K562 (cell line): ENCODE data around the gene PDZD8. TPM values are rescaled to one million over a fixed set of nuclear protein-coding genes. Genes with fewer than 3 reads are reported as not detected.

Source experiments
- ATAC-seq: fragments of 200-7000 bp; cut with Tn5 transposase; 3 replicates; pipeline ENCODE4 v1.9.1; 2020; ENCODE audit warnings: moderate library complexity
- BruUV-seq: library from RNA; stranded (reverse); fragments of 400-500 nt; replicated peaks from 2 replicates; lab custom pipeline; 2021; lab: Mats Ljungman, UMichigan
- CTCF ChIA-PET: fragments of 300-600 bp; formaldehyde crosslinking; extraction: SDS; loops from one replicate; lab custom pipeline; 2021; ENCODE audit warnings: low intra/inter-chr PET ratio; lab: Yijun Ruan, JAX
- POLR2A ChIA-PET: fragments of 300-600, 350-650 bp; sonication (Branson Sonifier 250); formaldehyde crosslinking; extraction: SDS; loops from one replicate; lab custom pipeline; 2021; ENCODE audit warnings: antibody characterized with exemption, inconsistent platforms; lab: Yijun Ruan, JAX
- DNase-seq, 4 experiments: peaks; one replicate each; pipeline versions ENCODE4 v3.0.0 to v3.0.0-alpha.2; 2011 to 2018; ENCODE audit warnings: low spot score in 3 of 4, mixed read lengths in 3 of 4; ENCODE audit errors: extremely low read depth in 1 of 4
- FAIRE-seq: peaks from 2 replicates; lab custom pipeline; 2011; peaks lifted over from hg19 to GRCh38; lab: Jason Lieb, UNC
- H2AFZ ChIP-seq: 2 replicates; pipeline ENCODE4 v1.6.0; 2011; ENCODE audit warnings: low read depth, low read length, control low read depth, inconsistent platforms
- H3K27ac ChIP-seq: fragments of 200-600 bp; 3 replicates; pipeline ENCODE4 v1.8.0; 2011; ENCODE audit warnings: low read depth, mild to moderate bottlenecking, control low read depth, inconsistent platforms, low read length, moderate library complexity, mixed read lengths; ENCODE audit errors: extremely low read depth
- H3K27me3 ChIP-seq, 2 experiments: fragments of 300-600 bp in 1 of 2; 2 replicates in 1 of 2; 3 replicates in 1 of 2; pipeline versions ENCODE4 v1.6.0 to v1.8.0; 2011; ENCODE audit warnings: inconsistent platforms in 2 of 2, low read length in 2 of 2, mild to moderate bottlenecking in 1 of 2, mixed read lengths in 1 of 2, moderate library complexity in 1 of 2; ENCODE audit not compliant: control insufficient read depth in 2 of 2, insufficient read depth in 2 of 2
- H3K36me3 ChIP-seq: fragments of 300-600 bp; 3 replicates; pipeline ENCODE4 v1.8.0; 2011; ENCODE audit warnings: mild to moderate bottlenecking, low read length, inconsistent platforms; ENCODE audit not compliant: control insufficient read depth, insufficient read depth
- H3K4me1 ChIP-seq, 2 experiments: fragments of 200-600 bp in 1 of 2; replicated peaks in 1 of 2; 2 replicates in 1 of 2; 3 replicates in 1 of 2; pipeline versions ENCODE4 v1.5.1 to v1.8.0; 2011; ENCODE audit warnings: inconsistent platforms in 2 of 2, low read length in 2 of 2, mild to moderate bottlenecking in 1 of 2, mixed read lengths in 1 of 2, moderate library complexity in 1 of 2; ENCODE audit not compliant: control insufficient read depth in 2 of 2, insufficient read depth in 2 of 2
- H3K4me2 ChIP-seq: 2 replicates; pipeline ENCODE4 v1.6.1; 2011; ENCODE audit warnings: low read length, control low read depth, inconsistent platforms, mixed read lengths; ENCODE audit not compliant: insufficient read depth
- H3K4me3 ChIP-seq: fragments of 200-600 bp; sonication (generic), shearing (Covaris generic); 2 replicates; pipeline ENCODE4 v1.5.1; 2016; ENCODE audit warnings: control low read depth, inconsistent platforms
- H3K79me2 ChIP-seq: fragments of 200-600 bp; 3 replicates; pipeline ENCODE4 v1.8.0; 2011; ENCODE audit warnings: low read length, inconsistent platforms; ENCODE audit not compliant: control insufficient read depth, insufficient read depth
- H3K9ac ChIP-seq, 2 experiments: 2 replicates each; pipeline versions ENCODE4 v1.6.0 to v1.6.1; 2011; ENCODE audit warnings: low read depth in 2 of 2, low read length in 2 of 2, control low read depth in 1 of 2, inconsistent platforms in 1 of 2, mild to moderate bottlenecking in 1 of 2, mixed read lengths in 1 of 2; ENCODE audit not compliant: insufficient read depth in 1 of 2
- H3K9me1 ChIP-seq: one replicate; pipeline ENCODE4 v1.6.0; 2011; ENCODE audit warnings: inconsistent platforms, mild to moderate bottlenecking, low read length, moderate library complexity; ENCODE audit not compliant: control insufficient read depth, insufficient read depth
- H3K9me3 ChIP-seq: replicated peaks from 2 replicates; pipeline ENCODE4 v1.5.1; 2011; ENCODE audit warnings: low read depth, low read length, inconsistent platforms; ENCODE audit not compliant: control insufficient read depth, insufficient read depth
- H4K20me1 ChIP-seq: replicated peaks from 2 replicates; pipeline ENCODE4 v1.6.1; 2011; ENCODE audit warnings: low read length, inconsistent platforms, mixed read lengths; ENCODE audit not compliant: control insufficient read depth, insufficient read depth
- CEBPG ChIP-seq, 3 experiments: fragments of 200-800 bp in 1 of 3; sonication (Bioruptor generic) in 1 of 3; sonication (generic) in 1 of 3; formaldehyde crosslinking in 1 of 3; IDR thresholded peaks in 2 of 3; conservative IDR thresholded peaks in 1 of 3; 2 replicates each; pipeline versions ENCODE4 v1.6.1 to v1.8.0; 2016 to 2022; ENCODE audit warnings: missing compliant biosample characterization in 2 of 3, missing genetic modification characterization in 2 of 3, mild to moderate bottlenecking in 1 of 3, missing genetic modification reagents in 1 of 3
- COPS2 ChIP-seq: fragments of 450-650 bp; conservative IDR thresholded peaks from 2 replicates; pipeline ENCODE4 v1.6.1; 2016; ENCODE audit warnings: mild to moderate bottlenecking, moderate library complexity
- MXD1 ChIP-seq: fragments of 250-450 bp; sonication (Bioruptor Pico); IDR thresholded peaks from 2 replicates; pipeline ENCODE4 v1.8.0; 2021; ENCODE audit warnings: borderline replicate concordance, mild to moderate bottlenecking, moderate library complexity; ENCODE audit not compliant: poor library complexity, severe bottlenecking
- RREB1 ChIP-seq: fragments of 250-450 bp; sonication (Bioruptor Pico); IDR thresholded peaks from 2 replicates; pipeline ENCODE4 v1.4.0; 2020
- ZFP1 ChIP-seq: fragments of 450-650 bp; formaldehyde crosslinking; IDR thresholded peaks from 2 replicates; pipeline ENCODE4 v1.4.0; 2020; ENCODE audit warnings: mild to moderate bottlenecking, mixed read lengths
- WGBS: fragments of 100-300 bp; shearing (Covaris generic); methylation state at CpG from one replicate; pipeline ENCODE4 v1.1.6; 2016; ENCODE audit warnings: low coverage, mixed read lengths; ENCODE audit not compliant: insufficient coverage; ENCODE audit errors: missing lambda C conversion rate; 5-methylcytosine and 5-hydroxymethylcytosine counted together
- in situ Hi-C: fragments of 300-500 bp; cut with MboI; formaldehyde crosslinking; loops from 4 replicates; pipeline ENCODE4 v1.15.0; 2018; ENCODE audit warnings: inconsistent platforms, mixed read lengths
- intact Hi-C: fragments of 100-400 bp; cut with micrococcal nuclease; formaldehyde crosslinking; loops from 2 replicates; pipeline ENCODE4 v1.14.2; 2022
- polyA plus RNA-seq, 8 experiments: library from polyadenylated mRNA; depleted of rRNA in 4 of 8; stranded (reverse) in 5 of 8; unstranded in 3 of 8; fragments of >200 nt; fragmentation: Nextera tagmentation in 2 of 8; fragmentation: Illumina TruSeq in 1 of 8; extraction: Ambion mirVana in 2 of 8; extraction: Trizol in 1 of 8; gene quantifications; 2 replicates each; pipeline versions ENCODE4 v1.2.1 to v1.2.3, GENCODE V29; 2011 to 2014; ENCODE audit warnings: inconsistent platforms in 1 of 8, missing spikeins in 1 of 8
- total RNA-seq, 7 experiments: library from RNA; depleted of rRNA in 6 of 7; stranded (reverse); fragments of >200 nt in 6 of 7; fragmentation: Illumina TruSeq in 2 of 7; extraction: Trizol in 2 of 7; gene quantifications; 2 replicates each; pipeline versions ENCODE4 v1.2.1 to v1.2.3, GENCODE V29; 2011 to 2021; ENCODE audit warnings: low replicate concordance in 1 of 7

PDZD8 gene
- total and polyA plus RNA-seq, 9 of the 15 experiments (the other 6 are each of a cell fraction or from before 2014, with no cell fraction given): 5.5 to 53.4 (median 36.8) TPM

DNA sequence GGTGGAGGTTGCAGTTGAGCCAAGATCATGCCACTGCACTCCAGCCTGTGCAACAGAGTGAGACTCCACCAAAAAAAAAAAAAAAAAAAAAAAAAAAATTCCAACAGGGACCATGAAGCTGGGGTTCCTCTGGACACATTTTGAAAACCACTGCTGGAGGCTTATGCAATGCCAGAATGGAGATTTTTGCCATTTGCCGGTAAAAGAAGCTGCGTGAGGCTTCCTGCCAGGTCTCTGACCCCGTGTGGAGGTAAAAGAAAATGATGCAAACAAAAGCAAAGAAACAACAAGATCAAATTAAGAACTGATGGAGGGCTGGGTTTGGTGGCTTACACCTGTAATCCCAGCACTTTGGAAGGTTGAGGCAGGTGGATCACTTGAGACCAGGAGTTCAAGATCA, 30.5 kb upstream of the PDZD8 start:
- TF ChIP-seq CEBPG (CRISPR knock-in tag; IDR thresholded peaks at IDR 0.05) (0 out of 2 replicates have a peak, but pooled peaks have one; percentile 8), CEBPG (tag; conservative IDR thresholded peaks at IDR 0.05 in 1 of 2, IDR thresholded peaks at IDR 0.05 in 1 of 2) (no peak), ZFP1 (CRISPR knock-in tag) (no peak)
- TF ChIP-seq, all 486 proteins: peak for 1
- 80% methylated on average over 1 of the region's 3 CpGs for WGBS
- Histone ChIP-seq H3K27ac (no peak overlapping the region), H3K27me3 (no peaks in the 10 kb centered on the region), H3K9me3 (no peaks in the 10 kb centered on the region), H3K4me2 (no peak overlapping the region), H3K79me2 (0 out of 3 replicates have a peak, but pooled peaks cover 5% of the 10 kb centered on the region), H3K36me3 (no peaks in the 10 kb centered on the region), H3K4me1 (peaks cover 19 to 52% of the 10 kb centered on the region in 2 experiments; a peak in 4 of 5 replicates), H3K4me3 (no peak overlapping the region), H3K9me1 (no peaks in the 10 kb centered on the region), H4K20me1 (no peaks in the 10 kb centered on the region), H2AFZ (no peak overlapping the region), H3K9ac (no peak overlapping the region)
- DNase-seq: no peak
- no peak for FAIRE-seq
- CTCF ChIA-PET: no interaction called here
- POLR2A ChIA-PET: interaction anchor here (0.6 kb wide), 2 partner anchors 37 to 163 kb away, joined by 3 to 4 read pairs; no protein-coding TSS in a partner anchor
- BruUV-seq: no TSS peak
- in situ Hi-C loops (no loop called here), intact Hi-C loops (no loop called here)
- ATAC-seq: no peak

- Histone ChIP-seq H3K4me2 (no peak overlapping the region), H3K27ac (no peak overlapping the region), H3K9me3 (no peaks in the 10 kb centered on the region), H3K9ac (no peak overlapping the region), H3K4me3 (no peak overlapping the region), H3K36me3 (no peaks in the 10 kb centered on the region), H3K79me2 (no peaks in the 10 kb centered on the region), H2AFZ (no peak overlapping the region), H3K9me1 (no peaks in the 10 kb centered on the region), H3K4me1 (peaks cover 0 to 11% of the 10 kb centered on the region in 2 experiments; a peak in 2 of 5 replicates), H3K27me3 (no peaks in the 10 kb centered on the region), H4K20me1 (no peaks in the 10 kb centered on the region)
- in situ Hi-C loops (no loop called here), intact Hi-C loops (no loop called here)
- BruUV-seq: no TSS peak
- DNase-seq: no peak
- no peak for FAIRE-seq
- no peak for ATAC-seq
- ChIA-PET CTCF (no interaction called here), POLR2A (no interaction called here)
- 47% methylated on average over 3 of the region's 3 CpGs for WGBS
- no peak for TF ChIP-seq RREB1 (CRISPR knock-in tag)
- TF ChIP-seq COPS2: no peak
- TF ChIP-seq MXD1 (CRISPR knock-in tag): no peak
Observed at GRCh38 chr10:117400329-117400728, 25.1 kb upstream of the PDZD8 start.
